GM23338 (cell line): ENCODE data around the gene DDX59. TPM values are rescaled to one million over a fixed set of nuclear protein-coding genes. Genes with fewer than 3 reads are reported as not detected.

Experiments used
- ATAC-seq: fragments of 200-7000 bp; cut with Tn5 transposase; 3 replicates; pipeline ENCODE4 v1.9.1; 2020
- DNase-seq: peaks from one replicate; pipeline ENCODE4 v3.0.0-alpha.2; 2015; ENCODE audit warnings: low spot score
- H2AFZ ChIP-seq: fragments of 200-600 bp; sonication (generic); 2 replicates; pipeline ENCODE4 v1.8.0; 2016; ENCODE audit warnings: antibody characterized with exemption, mild to moderate bottlenecking, moderate library complexity
- H3F3A ChIP-seq: fragments of 200-600 bp; sonication (generic); replicated peaks from 2 replicates; pipeline ENCODE4 v1.8.0; 2017; ENCODE audit warnings: antibody characterized with exemption, mixed run types, low read depth
- H3K27ac ChIP-seq: fragments of 200-600 bp; sonication (generic); 2 replicates; pipeline ENCODE4 v1.6.1; 2016; ENCODE audit warnings: low read depth
- H3K27me3 ChIP-seq: fragments of 200-600 bp; sonication (generic); 2 replicates; pipeline ENCODE4 v1.8.0; 2016; ENCODE audit warnings: mild to moderate bottlenecking, mixed run types, moderate library complexity; ENCODE audit not compliant: insufficient read depth
- H3K36me3 ChIP-seq: fragments of 200-600 bp; sonication (generic); 2 replicates; pipeline ENCODE4 v1.8.0; 2016; ENCODE audit warnings: mild to moderate bottlenecking; ENCODE audit not compliant: insufficient read depth
- H3K4me1 ChIP-seq: fragments of 200-600 bp; sonication (generic); 2 replicates; pipeline ENCODE4 v1.8.0; 2016; ENCODE audit warnings: mild to moderate bottlenecking, moderate library complexity; ENCODE audit not compliant: insufficient read depth
- H3K4me2 ChIP-seq: fragments of 200-600 bp; sonication (generic); 2 replicates; pipeline ENCODE4 v1.7.1; 2017; ENCODE audit warnings: mixed run types
- H3K4me3 ChIP-seq: fragments of 200-600 bp; sonication (generic); 2 replicates; pipeline ENCODE4 v1.6.1; 2016; ENCODE audit warnings: mixed run types
- H3K79me2 ChIP-seq: fragments of 200-600 bp; sonication (generic); replicated peaks from 2 replicates; pipeline ENCODE4 v1.8.0; 2017; ENCODE audit warnings: mild to moderate bottlenecking; ENCODE audit not compliant: insufficient read depth
- H3K9me2 ChIP-seq: fragments of 200-600 bp; sonication (generic); 2 replicates; pipeline ENCODE4 v1.8.0; 2017; ENCODE audit not compliant: insufficient read depth
- H4K20me1 ChIP-seq: fragments of 200-600 bp; sonication (generic); replicated peaks from 2 replicates; pipeline ENCODE4 v1.8.0; 2017; ENCODE audit warnings: mild to moderate bottlenecking; ENCODE audit not compliant: insufficient read depth
- H3K27ac Mint-ChIP-seq: 2 replicates; pipeline ENCODE4 v1.8.0; 2020; ENCODE audit warnings: inconsistent platforms, mild to moderate bottlenecking, moderate library complexity, mixed read lengths
- H3K27me3 Mint-ChIP-seq: 3 replicates; pipeline ENCODE4 v1.8.0; 2022; ENCODE audit warnings: low read depth, mild to moderate bottlenecking, moderate library complexity, mixed read lengths, inconsistent platforms; ENCODE audit not compliant: insufficient read depth, poor library complexity
- H3K36me3 Mint-ChIP-seq: 3 replicates; pipeline ENCODE4 v1.8.0; 2021; ENCODE audit warnings: low read depth, mild to moderate bottlenecking, inconsistent platforms, moderate library complexity, mixed read lengths
- H3K4me1 Mint-ChIP-seq: 3 replicates; pipeline ENCODE4 v1.8.0; 2020; ENCODE audit warnings: mild to moderate bottlenecking, inconsistent platforms, mixed read lengths
- H3K4me3 Mint-ChIP-seq: 3 replicates; pipeline ENCODE4 v1.8.0; 2021; ENCODE audit warnings: moderate library complexity, mild to moderate bottlenecking, inconsistent platforms, mixed read lengths
- H3K9me3 Mint-ChIP-seq: 3 replicates; pipeline ENCODE4 v1.8.0; 2020; ENCODE audit warnings: moderate library complexity, mild to moderate bottlenecking, inconsistent platforms, mixed read lengths
- NANOG ChIP-seq: IDR thresholded peaks from 2 replicates; pipeline ENCODE4 v1.6.1; 2016; ENCODE audit warnings: antibody characterized with exemption, borderline replicate concordance
- POLR2AphosphoS5 ChIP-seq: IDR thresholded peaks from 2 replicates; pipeline ENCODE4 v1.6.1; 2016; ENCODE audit warnings: antibody characterized with exemption, low read depth
- ZNF114 ChIP-seq: fragments of 250-450 bp; sonication (Bioruptor Pico); IDR thresholded peaks from 2 replicates; pipeline ENCODE4 v1.5.0; 2020; ENCODE audit warnings: mild to moderate bottlenecking, moderate library complexity
- ZNF331 ChIP-seq: fragments of 250-450 bp; sonication (Bioruptor Pico); IDR thresholded peaks from 2 replicates; pipeline ENCODE4 v1.5.0; 2020; ENCODE audit warnings: low read depth, mild to moderate bottlenecking, moderate library complexity
- polyA plus RNA-seq: library from polyadenylated mRNA; unstranded; fragments of >200 nt; fragmentation: Nextera tagmentation; extraction: Ambion mirVana; gene quantifications from 2 replicates; pipeline ENCODE4 v1.2.1, GENCODE V29; 2016
- total RNA-seq: library from RNA; depleted of rRNA; stranded (reverse); fragments of >200 nt; shearing (Covaris generic); gene quantifications from 2 replicates; pipeline ENCODE4 v1.2.3, GENCODE V29; 2014
- TF ChIP-seq, protein P1 (sequence below): fragments of 250-450 bp; sonication (Bioruptor Pico); IDR thresholded peaks from 2 replicates; pipeline ENCODE4 v1.5.0; 2020; ENCODE audit warnings: mild to moderate bottlenecking, moderate library complexity
- TF ChIP-seq, protein P2 (sequence below): IDR thresholded peaks from one replicate; pipeline ENCODE4 v1.6.1; 2018; ENCODE audit warnings: antibody characterized with exemption; ENCODE audit not compliant: unreplicated experiment

The DDX59 gene
- total and polyA plus RNA-seq, 2 experiments from 2014 or later = 14.7 to 15.7 TPM

DNA sequence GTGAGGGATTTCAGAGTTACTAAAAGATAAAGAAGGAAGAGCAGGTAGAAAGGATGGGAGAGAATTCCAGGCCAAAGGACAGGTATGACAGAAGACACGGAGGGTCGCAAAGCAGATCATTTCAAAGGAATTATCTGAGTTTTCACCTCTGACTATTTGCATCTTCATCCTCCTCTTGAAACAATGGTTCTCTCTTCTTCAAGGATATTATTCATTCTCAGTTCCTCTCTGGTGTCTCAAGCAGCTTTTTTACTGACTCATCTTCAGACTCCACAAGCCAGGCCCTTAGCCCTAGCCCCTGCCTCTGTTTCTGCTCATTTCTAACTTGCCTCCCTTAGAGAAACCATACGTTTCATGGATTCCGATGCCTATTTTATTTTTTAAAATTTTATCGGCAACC is 15.0 kb downstream of the DDX59 start (continued):
- TF ChIP-seq ZNF331 (CRISPR knock-in tag) (no peak), ZNF114 (CRISPR knock-in tag) (no peak), POLR2AphosphoS5 (no peak), NANOG (no peak)
- TF ChIP-seq, protein P1, sequence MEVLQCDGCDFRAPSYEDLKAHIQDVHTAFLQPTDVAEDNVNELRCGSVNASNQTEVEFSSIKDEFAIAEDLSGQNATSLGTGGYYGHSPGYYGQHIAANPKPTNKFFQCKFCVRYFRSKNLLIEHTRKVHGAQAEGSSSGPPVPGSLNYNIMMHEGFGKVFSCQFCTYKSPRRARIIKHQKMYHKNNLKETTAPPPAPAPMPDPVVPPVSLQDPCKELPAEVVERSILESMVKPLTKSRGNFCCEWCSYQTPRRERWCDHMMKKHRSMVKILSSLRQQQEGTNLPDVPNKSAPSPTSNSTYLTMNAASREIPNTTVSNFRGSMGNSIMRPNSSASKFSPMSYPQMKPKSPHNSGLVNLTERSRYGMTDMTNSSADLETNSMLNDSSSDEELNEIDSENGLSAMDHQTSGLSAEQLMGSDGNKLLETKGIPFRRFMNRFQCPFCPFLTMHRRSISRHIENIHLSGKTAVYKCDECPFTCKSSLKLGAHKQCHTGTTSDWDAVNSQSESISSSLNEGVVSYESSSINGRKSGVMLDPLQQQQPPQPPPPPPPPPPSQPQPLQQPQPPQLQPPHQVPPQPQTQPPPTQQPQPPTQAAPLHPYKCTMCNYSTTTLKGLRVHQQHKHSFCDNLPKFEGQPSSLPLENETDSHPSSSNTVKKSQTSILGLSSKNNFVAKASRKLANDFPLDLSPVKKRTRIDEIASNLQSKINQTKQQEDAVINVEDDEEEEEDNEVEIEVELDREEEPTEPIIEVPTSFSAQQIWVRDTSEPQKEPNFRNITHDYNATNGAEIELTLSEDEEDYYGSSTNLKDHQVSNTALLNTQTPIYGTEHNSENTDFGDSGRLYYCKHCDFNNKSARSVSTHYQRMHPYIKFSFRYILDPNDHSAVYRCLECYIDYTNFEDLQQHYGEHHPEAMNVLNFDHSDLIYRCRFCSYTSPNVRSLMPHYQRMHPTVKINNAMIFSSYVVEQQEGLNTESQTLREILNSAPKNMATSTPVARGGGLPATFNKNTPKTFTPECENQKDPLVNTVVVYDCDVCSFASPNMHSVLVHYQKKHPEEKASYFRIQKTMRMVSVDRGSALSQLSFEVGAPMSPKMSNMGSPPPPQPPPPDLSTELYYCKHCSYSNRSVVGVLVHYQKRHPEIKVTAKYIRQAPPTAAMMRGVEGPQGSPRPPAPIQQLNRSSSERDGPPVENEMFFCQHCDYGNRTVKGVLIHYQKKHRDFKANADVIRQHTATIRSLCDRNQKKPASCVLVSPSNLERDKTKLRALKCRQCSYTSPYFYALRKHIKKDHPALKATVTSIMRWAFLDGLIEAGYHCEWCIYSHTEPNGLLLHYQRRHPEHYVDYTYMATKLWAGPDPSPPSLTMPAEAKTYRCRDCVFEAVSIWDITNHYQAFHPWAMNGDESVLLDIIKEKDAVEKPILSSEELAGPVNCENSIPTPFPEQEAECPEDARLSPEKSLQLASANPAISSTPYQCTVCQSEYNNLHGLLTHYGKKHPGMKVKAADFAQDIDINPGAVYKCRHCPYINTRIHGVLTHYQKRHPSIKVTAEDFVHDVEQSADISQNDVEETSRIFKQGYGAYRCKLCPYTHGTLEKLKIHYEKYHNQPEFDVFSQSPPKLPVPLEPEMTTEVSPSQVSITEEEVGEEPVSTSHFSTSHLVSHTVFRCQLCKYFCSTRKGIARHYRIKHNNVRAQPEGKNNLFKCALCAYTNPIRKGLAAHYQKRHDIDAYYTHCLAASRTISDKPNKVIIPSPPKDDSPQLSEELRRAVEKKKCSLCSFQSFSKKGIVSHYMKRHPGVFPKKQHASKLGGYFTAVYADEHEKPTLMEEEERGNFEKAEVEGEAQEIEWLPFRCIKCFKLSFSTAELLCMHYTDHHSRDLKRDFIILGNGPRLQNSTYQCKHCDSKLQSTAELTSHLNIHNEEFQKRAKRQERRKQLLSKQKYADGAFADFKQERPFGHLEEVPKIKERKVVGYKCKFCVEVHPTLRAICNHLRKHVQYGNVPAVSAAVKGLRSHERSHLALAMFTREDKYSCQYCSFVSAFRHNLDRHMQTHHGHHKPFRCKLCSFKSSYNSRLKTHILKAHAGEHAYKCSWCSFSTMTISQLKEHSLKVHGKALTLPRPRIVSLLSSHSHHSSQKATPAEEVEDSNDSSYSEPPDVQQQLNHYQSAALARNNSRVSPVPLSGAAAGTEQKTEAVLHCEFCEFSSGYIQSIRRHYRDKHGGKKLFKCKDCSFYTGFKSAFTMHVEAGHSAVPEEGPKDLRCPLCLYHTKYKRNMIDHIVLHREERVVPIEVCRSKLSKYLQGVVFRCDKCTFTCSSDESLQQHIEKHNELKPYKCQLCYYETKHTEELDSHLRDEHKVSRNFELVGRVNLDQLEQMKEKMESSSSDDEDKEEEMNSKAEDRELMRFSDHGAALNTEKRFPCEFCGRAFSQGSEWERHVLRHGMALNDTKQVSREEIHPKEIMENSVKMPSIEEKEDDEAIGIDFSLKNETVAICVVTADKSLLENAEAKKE (CRISPR knock-in tag) = no peak

DNA sequence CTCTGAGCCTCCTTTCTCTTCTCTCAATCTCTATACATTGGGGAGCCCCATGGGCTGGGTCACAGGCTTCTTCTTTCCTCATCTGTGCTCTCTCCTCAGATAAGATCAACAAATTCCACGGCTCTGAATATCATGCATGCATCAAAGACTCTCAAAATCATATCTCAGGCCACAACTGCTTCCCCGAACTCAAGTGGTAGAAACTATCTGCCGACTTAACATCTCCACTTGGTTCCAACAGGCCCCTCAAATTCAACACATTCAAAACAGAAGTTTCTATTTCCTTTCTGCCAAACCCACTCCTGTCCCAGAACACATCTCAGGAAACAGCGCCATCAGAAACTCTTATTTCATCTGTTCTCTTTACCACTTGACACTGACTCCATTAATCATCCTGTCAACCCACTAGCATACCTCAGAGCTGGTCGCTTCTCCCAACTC is 16.7 kb downstream of the DDX59 start:
- H3K36me3 Mint-ChIP-seq = peaks cover 49% of the 10 kb centered on the region
- H3K9me3 Mint-ChIP-seq = no peaks in the 10 kb centered on the region
- Histone ChIP-seq H3K4me3 (no peak overlapping the region), H3K4me1 (peaks cover 9% of the 10 kb centered on the region), H3K36me3 (peaks cover 15% of the 10 kb centered on the region), H3K27me3 (no peaks in the 10 kb centered on the region), H3K4me2 (no peak overlapping the region), H4K20me1 (peaks cover 3% of the 10 kb centered on the region; the same call in 1 of the 2 replicates), H3K9me2 (no peaks in the 10 kb centered on the region), H3K27ac (no peak overlapping the region), H3F3A (0 out of 2 replicates have a peak, but pooled peaks cover 4% of the 10 kb centered on the region), H2AFZ (no peak overlapping the region), H3K79me2 (no peaks in the 10 kb centered on the region)
- H3K27ac Mint-ChIP-seq = no peak overlapping the region
- ATAC-seq (no peak), DNase-seq (no peak)
- no peaks in the 10 kb centered on the region for H3K27me3 Mint-ChIP-seq
- no peak overlapping the region for H3K4me3 Mint-ChIP-seq
- H3K4me1 Mint-ChIP-seq = peaks cover 12% of the 10 kb centered on the region
- TF ChIP-seq ZNF331 (CRISPR knock-in tag) (no peak), POLR2AphosphoS5 (no peak)
- TF ChIP-seq, protein P1 (CRISPR knock-in tag) = no peak
- TF ChIP-seq, protein P2, sequence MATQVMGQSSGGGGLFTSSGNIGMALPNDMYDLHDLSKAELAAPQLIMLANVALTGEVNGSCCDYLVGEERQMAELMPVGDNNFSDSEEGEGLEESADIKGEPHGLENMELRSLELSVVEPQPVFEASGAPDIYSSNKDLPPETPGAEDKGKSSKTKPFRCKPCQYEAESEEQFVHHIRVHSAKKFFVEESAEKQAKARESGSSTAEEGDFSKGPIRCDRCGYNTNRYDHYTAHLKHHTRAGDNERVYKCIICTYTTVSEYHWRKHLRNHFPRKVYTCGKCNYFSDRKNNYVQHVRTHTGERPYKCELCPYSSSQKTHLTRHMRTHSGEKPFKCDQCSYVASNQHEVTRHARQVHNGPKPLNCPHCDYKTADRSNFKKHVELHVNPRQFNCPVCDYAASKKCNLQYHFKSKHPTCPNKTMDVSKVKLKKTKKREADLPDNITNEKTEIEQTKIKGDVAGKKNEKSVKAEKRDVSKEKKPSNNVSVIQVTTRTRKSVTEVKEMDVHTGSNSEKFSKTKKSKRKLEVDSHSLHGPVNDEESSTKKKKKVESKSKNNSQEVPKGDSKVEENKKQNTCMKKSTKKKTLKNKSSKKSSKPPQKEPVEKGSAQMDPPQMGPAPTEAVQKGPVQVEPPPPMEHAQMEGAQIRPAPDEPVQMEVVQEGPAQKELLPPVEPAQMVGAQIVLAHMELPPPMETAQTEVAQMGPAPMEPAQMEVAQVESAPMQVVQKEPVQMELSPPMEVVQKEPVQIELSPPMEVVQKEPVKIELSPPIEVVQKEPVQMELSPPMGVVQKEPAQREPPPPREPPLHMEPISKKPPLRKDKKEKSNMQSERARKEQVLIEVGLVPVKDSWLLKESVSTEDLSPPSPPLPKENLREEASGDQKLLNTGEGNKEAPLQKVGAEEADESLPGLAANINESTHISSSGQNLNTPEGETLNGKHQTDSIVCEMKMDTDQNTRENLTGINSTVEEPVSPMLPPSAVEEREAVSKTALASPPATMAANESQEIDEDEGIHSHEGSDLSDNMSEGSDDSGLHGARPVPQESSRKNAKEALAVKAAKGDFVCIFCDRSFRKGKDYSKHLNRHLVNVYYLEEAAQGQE = no peak
